HG03103 (cell line): Measurements from ENCODE around the gene HK1.

ENCODE experiments used
- ATAC-seq: cut with Tn5 transposase; IDR thresholded peaks from one replicate; pipeline ENCODE4 v1.9.1; 2021; ENCODE audit warnings: low read depth; ENCODE audit not compliant: unreplicated experiment

Gene HK1

GRCh38 chr10:69343905-69344304 is 65.6 kb downstream of the HK1 start:
- no peak for ATAC-seq

GRCh38 chr10:69344591-69345252 is 66.4 kb downstream of the HK1 start:
- no peak for ATAC-seq

- ATAC-seq, result no peak
These were observed 67.1 kb downstream of the HK1 start for GRCh38 chr10:69345402-69345801.

- no peak for ATAC-seq
These were observed 67.7 kb downstream of the HK1 start for GRCh38 chr10:69345890-69346474.

GRCh38 chr10:69346776-69347175 is 68.5 kb downstream of the HK1 start:
- ATAC-seq, result no peak

GRCh38 chr10:69348816-69349541 is 70.7 kb downstream of the HK1 start:
- ATAC-seq, result no peak

GRCh38 chr10:69349542-69349888 is 71.2 kb downstream of the HK1 start:
- no peak for ATAC-seq

GRCh38 chr10:69351589-69351988 is 73.3 kb downstream of the HK1 start:
- ATAC-seq, result no peak

GRCh38 chr10:69352569-69353264 is 74.4 kb downstream of the HK1 start:
- ATAC-seq, result no peak

- ATAC-seq, result no peak
These were observed 75.8 kb downstream of the HK1 start for GRCh38 chr10:69353977-69354635.

- no peak for ATAC-seq
These were observed 77.9 kb downstream of the HK1 start for GRCh38 chr10:69356187-69356586.

GRCh38 chr10:69358148-69358795 is 80.0 kb downstream of the HK1 start:
- no peak for ATAC-seq

- no peak for ATAC-seq
These were observed 80.9 kb downstream of the HK1 start for GRCh38 chr10:69359148-69359547.

GRCh38 chr10:69359594-69359993 is 81.3 kb downstream of the HK1 start:
- no peak for ATAC-seq

GRCh38 chr10:69360485-69361302 is 82.4 kb downstream of the HK1 start:
- no peak for ATAC-seq

GRCh38 chr10:69361303-69361614 is 83.0 kb downstream of the HK1 start:
- ATAC-seq, result no peak

- no peak for ATAC-seq
These were observed 84.2 kb downstream of the HK1 start for GRCh38 chr10:69362471-69362954.

- no peak for ATAC-seq
These were observed 85.4 kb downstream of the HK1 start for GRCh38 chr10:69363666-69364065.

GRCh38 chr10:69364232-69364940 is 86.1 kb downstream of the HK1 start:
- ATAC-seq, result no peak
